ENCODE measurements around the gene CYSRT1.
"Not testable (repeated sequence)": the region's sequence is repeated elsewhere in the genome, so short reads cannot be mapped to it uniquely, and the experiment has no call there.

CYSRT1 gene

GRCh38 chr9:137236238-137236935, 11.4 kb downstream of the CYSRT1 start:
- in situ Hi-C loops (cut with MboI; ENCODE audit: low sequenced_read_pairs), result no loop called here

GRCh38 chr9:137236936-137237421, 12.0 kb downstream of the CYSRT1 start:
- in situ Hi-C loops (cut with MboI; ENCODE audit: low sequenced_read_pairs), result no loop called here

- in situ Hi-C loops (cut with MboI; ENCODE audit: low sequenced_read_pairs), result no loop called here
These were observed 13.1 kb downstream of the CYSRT1 start for GRCh38 chr9:137237759-137238726.

GRCh38 chr9:137239541-137240200, 14.7 kb downstream of the CYSRT1 start:
- in situ Hi-C loops (cut with MboI; ENCODE audit: low sequenced_read_pairs), result not testable (repeated sequence)

- in situ Hi-C loops (cut with MboI; ENCODE audit: low sequenced_read_pairs), result no loop called here
These were observed 15.4 kb downstream of the CYSRT1 start for GRCh38 chr9:137240318-137240840.

- in situ Hi-C loops (cut with MboI; ENCODE audit: low sequenced_read_pairs), result no loop called here
These were observed 16.0 kb downstream of the CYSRT1 start, which contains the start of gene TUBB4B for GRCh38 chr9:137240841-137241489. TUBB4B (plus strand) TSS chr9:137241287; CDS start chr9:137241361, 74 bp downstream.

- in situ Hi-C loops (cut with MboI; ENCODE audit: low sequenced_read_pairs), result no loop called here
These were observed 16.7 kb downstream of the CYSRT1 start for GRCh38 chr9:137241490-137242268.

- in situ Hi-C loops (cut with MboI; ENCODE audit: low sequenced_read_pairs), result no loop called here
These were observed 17.6 kb downstream of the CYSRT1 start for GRCh38 chr9:137242269-137243203.

GRCh38 chr9:137243266-137243625, 18.3 kb downstream of the CYSRT1 start:
- in situ Hi-C loops (cut with MboI; ENCODE audit: low sequenced_read_pairs), result not testable (repeated sequence)

GRCh38 chr9:137243626-137244485, 18.9 kb downstream of the CYSRT1 start:
- in situ Hi-C loops (cut with MboI; ENCODE audit: low sequenced_read_pairs), result no loop called here

GRCh38 chr9:137244486-137245449, 19.8 kb downstream of the CYSRT1 start:
- in situ Hi-C loops (cut with MboI; ENCODE audit: low sequenced_read_pairs), result no loop called here

GRCh38 chr9:137245450-137246421, 20.8 kb downstream of the CYSRT1 start:
- in situ Hi-C loops (cut with MboI; ENCODE audit: low sequenced_read_pairs), result no loop called here

GRCh38 chr9:137247135-137247915, 22.4 kb downstream of the CYSRT1 start:
- in situ Hi-C loops (cut with MboI; ENCODE audit: low sequenced_read_pairs), result no loop called here

GRCh38 chr9:137247916-137248175, 22.9 kb downstream of the CYSRT1 start:
- in situ Hi-C loops (cut with MboI; ENCODE audit: low sequenced_read_pairs), result no loop called here

Measured in hTERT RPE-1 (cell line).